NB4 (cell line): ENCODE data around the gene ARL6IP5.

Experiments used
- POLR2A ChIP-seq: IDR thresholded peaks from 2 replicates; pipeline ENCODE4 v1.6.1; 2011; ENCODE audit warnings: mild to moderate bottlenecking; ENCODE audit not compliant: insufficient read length; ENCODE audit errors: extremely low read depth
- TF ChIP-seq, protein P1 (sequence below): IDR thresholded peaks from 2 replicates; pipeline ENCODE4 v1.6.1; 2011; ENCODE audit warnings: low read depth, low read length
- TF ChIP-seq, protein P2 (sequence below): IDR thresholded peaks from one replicate; pipeline ENCODE4 v1.5.1; 2012; ENCODE audit warnings: low read depth, low read length

DNA sequence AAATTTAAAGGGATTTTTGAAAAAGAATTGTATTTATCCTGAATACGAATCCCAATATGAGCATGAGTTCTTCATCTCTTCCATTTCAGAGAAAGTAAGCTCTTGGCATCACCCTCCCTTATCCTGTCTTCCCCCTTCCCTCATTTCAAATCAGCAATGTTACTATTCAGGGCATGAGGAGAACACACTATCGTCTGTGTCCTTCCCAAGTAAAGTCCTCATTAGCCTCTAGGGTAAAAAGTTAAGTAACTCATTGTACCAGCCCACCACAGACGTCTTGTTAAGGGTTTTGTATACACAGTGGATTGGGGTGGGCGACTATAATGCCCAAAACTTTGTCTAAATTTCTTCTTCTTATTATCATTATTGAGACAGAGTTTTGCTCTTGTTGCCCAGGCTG, 14.8 kb downstream of the ARL6IP5 start:
- no peak for TF ChIP-seq POLR2A
- TF ChIP-seq, protein P1, sequence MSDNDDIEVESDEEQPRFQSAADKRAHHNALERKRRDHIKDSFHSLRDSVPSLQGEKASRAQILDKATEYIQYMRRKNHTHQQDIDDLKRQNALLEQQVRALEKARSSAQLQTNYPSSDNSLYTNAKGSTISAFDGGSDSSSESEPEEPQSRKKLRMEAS: no peak
- TF ChIP-seq, protein P2, sequence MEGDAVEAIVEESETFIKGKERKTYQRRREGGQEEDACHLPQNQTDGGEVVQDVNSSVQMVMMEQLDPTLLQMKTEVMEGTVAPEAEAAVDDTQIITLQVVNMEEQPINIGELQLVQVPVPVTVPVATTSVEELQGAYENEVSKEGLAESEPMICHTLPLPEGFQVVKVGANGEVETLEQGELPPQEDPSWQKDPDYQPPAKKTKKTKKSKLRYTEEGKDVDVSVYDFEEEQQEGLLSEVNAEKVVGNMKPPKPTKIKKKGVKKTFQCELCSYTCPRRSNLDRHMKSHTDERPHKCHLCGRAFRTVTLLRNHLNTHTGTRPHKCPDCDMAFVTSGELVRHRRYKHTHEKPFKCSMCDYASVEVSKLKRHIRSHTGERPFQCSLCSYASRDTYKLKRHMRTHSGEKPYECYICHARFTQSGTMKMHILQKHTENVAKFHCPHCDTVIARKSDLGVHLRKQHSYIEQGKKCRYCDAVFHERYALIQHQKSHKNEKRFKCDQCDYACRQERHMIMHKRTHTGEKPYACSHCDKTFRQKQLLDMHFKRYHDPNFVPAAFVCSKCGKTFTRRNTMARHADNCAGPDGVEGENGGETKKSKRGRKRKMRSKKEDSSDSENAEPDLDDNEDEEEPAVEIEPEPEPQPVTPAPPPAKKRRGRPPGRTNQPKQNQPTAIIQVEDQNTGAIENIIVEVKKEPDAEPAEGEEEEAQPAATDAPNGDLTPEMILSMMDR: no peak
